NCI-H2196 treated with DMSO at 0.1 percent for 48 hours (cell line): ENCODE results near the gene RASSF4.

Source experiments
- DNase-seq: peaks from one replicate; lab custom pipeline; 2025; ENCODE audit not compliant: unreplicated experiment; lab: John Stamatoyannopoulos, UW

RASSF4 gene

DNA sequence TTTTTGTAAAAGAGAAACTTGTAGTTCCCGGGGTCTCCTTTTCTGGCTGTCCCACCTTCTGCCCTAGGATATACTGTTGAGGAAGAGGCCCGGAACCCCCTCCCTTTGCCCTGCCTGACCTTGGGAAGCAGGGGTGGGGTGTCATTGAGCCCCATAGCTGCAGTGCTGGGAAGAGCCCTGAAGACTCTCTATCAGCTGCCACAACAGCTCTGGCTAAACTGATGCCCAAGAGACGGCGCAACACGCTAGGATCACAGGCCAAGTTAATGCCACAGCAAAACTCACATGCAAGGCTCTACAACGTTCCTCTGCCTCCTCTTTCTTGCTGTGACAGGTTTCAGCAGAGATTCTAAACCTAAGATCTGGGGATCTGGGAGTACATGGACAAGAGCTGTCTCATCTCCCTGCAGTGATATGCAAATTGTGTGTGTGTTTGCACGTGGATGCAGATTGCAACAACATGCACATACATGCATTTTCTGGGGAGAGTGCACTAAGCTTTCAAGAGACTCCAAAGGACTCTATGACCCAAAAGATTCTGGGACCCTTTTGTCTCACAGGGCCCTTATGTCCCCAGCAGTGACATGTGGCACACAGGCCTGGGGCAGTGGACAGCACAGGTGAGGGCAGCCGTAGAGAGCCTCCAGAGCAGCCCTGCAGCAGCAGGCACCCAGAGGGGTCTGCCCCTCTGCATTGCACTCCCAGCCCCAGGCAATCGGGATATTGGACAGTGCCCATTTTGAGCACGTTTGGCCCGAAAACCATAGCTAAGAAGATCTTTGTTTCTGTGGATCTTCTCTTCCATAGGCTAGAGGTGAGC is 2.5 kb downstream of the RASSF4 start:
- DNase-seq = no peak

GRCh38 chr10:44962870-44963738 is 3.5 kb downstream of the RASSF4 start:
- DNase-seq = peak; percentile 27

DNA sequence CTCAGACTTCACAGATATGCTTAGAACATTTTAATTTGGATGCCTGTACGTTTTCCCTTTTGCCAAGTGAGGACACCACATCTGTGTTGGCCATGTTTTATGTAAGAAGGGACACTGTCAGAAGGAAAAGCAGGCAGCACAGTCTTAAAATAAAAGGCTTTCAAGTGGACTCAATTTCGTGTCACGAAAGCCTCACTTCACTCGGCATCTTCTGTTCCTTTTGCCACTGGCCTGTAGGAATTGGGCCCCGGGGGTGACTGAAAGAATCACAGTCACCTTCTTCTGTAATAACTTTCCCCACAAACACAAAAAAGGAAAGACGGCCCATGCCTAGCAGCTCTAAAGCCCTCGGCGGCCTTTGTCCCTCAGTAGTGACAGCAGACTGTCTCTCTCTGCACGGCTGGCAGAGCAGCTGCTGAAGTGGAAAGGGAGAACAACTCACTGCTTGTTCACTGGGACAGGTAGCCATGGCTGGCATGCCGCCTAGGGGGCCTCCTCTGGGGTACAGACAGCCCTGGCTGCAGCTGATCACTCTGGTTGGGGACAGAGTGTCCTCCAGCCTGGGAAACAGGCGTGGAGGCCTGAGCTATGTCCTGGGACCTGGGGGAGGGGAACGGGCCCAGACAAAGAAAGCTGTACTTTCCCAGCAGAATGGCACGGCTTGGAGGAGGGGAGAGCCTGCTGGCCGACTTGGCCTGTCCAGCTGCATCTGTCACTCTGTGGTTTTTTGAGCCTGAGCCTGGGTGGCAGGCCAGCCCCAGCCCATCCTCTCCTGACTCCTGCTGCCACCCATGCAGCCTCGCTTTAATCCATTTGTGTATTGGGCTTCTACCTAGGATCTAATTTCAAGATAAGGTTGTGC is 4.4 kb downstream of the RASSF4 start:
- DNase-seq = no peak

GRCh38 chr10:44965104-44965503 is 5.5 kb downstream of the RASSF4 start:
- DNase-seq = no peak

- no peak for DNase-seq
Measured at GRCh38 chr10:44965651-44966097, 6.1 kb downstream of the RASSF4 start.

- DNase-seq = no peak
Measured at GRCh38 chr10:44966129-44966815, 6.7 kb downstream of the RASSF4 start.

- no peak for DNase-seq
Measured at GRCh38 chr10:44966816-44967509, 7.4 kb downstream of the RASSF4 start.

DNA sequence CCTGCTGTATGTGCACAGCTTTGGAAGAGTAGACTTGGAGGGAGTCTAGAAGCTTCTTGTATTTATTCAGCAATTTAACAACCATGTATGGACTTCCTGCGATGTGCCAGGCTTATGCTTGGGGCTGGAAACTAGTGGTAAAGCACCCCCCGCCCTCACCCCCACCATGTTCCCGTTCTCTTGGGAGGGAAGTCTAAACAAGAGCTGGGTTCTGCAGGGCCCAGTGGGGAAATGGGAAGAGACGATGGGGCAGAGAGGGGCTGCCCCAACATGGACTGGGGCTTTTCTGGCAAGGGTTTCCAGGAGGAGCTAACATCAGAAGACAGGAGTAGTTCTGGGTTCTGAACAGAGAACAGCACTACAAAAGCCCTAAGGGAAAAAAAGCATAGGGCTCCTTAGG is 8.0 kb downstream of the RASSF4 start:
- DNase-seq = no peak

DNA sequence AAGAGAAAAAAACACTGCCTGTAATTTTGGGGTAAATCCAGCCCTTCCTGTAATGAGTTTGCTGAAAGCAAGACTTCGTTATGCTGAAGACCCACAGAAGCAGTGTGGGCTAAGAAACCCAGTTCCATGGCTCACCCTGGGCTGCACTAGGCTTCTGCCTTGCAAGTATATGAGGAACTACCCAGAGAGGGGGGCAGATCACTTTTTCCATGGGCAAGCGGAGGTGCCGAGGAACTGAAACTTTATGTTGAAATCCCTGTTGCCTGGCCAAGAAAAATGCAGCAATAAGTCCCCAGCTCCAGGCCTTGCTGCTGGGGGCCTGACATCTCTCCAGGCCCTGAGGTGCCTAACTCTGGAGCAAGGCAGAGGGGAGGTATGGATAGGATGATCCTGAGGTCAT is 8.5 kb downstream of the RASSF4 start:
- DNase-seq = no peak

DNA sequence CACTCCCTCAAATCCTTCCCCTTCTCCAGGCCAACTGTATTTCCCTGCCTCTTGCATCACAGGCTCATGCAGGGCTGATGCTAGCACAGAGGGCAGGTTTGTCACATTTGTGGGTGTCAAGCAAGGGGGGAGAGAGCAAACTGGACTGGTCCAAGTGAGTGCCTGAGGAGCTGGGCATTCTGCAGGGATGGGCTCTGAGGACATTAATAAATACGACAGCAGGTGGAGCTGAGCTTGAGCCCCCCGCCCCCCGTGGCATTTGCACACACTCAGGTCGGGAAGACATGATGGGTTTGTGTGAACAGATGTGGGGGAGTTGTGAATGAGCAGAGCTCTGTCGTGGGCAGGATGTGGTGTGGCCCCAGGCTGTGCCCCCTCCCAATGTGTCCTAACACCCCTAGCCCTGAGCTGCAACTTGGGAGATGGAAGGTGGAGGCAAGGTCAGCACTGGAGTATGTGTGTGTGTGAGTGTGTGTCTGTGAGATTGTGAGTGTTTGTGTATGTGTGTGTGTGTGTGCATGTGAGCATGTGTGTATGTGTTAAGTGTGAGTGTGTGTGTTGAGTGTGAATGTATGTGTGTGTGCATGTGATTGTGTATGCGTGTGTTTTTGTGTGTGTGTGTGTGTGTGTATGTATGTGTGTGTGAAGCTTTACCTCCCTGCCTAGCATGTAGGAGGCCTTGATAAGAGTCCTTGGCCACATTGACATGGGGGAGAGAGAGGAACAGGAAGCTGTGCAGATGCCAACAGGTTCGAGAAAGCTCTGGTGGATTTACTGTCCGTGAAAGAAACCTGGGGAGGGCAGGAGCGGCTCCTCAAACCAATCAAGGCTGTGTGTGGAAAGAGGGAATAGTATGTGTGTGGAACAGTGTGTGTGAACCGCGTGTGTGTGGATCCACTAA is 9.1 kb downstream of the RASSF4 start:
- DNase-seq = no peak

DNA sequence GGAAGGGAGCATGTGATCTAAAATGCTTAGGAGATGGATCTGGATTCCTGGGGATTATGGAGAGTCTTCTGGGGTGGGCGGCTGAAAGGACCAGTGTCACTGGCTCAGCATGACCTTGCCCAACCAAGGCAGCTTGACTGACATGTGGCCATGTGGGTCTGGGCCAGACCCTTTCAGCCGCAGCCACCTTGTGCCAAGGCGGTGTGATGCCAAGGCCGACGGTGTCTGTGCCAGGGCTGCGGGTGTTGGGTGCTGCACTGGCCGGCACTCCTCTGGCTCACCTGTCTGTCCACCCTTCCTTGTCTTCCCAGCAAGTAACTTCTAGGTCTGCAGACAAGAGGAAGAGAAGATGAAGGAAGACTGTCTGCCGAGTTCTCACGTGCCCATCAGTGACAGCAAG is 10.3 kb downstream of the RASSF4 start:
- no peak for DNase-seq

GRCh38 chr10:44970812-44971395 is 11.3 kb downstream of the RASSF4 start:
- no peak for DNase-seq

DNA sequence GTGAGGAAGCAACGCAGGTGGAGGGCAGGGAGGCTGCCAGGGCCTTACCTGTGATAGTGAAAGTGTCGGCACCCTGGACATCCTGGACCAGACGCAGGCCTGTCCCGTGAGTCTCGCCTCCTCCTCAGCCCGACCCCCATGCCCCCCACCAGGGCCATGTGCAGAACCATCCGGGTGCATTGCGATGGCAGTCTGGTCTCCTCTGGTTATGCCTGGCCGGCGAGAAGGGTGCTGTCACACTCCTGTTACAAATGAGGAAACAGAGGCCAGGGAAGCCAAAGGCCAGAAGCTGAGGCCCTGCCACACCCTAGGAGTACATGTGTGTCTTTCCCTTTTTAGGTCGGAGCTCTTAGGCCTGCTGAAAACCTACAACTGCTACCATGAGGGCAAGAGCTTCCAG is 11.8 kb downstream of the RASSF4 start:
- no peak for DNase-seq

DNA sequence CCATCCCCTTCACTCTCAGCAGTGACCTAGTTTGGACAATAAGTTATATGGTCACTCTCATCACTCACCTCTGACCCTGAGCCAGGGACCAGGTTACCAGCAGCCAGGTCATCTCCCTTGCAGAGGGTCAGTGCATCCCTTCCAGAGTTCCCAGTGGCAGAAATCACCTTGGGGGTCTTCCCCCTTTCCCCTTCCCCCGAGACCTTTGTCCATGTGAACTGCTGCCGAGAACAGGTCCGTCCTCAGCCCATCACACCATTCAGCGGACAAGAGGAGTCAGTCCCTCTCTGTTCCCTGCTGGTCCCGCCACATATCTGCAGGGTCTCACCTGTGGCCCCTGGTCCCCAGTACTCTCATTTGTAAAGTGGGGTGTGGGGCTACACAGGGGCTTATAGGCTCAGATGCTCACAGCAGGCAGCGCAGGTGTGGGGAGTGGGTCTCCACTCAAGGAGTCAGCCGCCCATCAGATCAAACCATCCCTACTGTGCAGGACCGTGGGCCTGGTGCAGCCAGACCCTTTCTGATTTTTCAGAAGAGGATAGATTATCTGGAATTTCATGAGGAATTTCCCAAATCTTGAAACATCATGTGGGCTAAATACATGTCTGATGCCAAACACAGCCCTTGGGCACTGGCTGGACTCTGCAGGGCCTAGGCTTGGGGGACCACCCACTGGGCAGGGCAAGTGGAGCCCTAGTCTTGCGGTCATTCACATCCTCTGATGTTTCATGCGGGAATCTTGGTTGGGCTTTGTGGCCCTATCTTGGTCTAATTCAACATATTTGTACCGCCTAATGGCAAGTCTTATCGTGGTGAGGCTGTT is 12.5 kb downstream of the RASSF4 start:
- no peak for DNase-seq

GRCh38 chr10:44972874-44973306 is 13.3 kb downstream of the RASSF4 start:
- no peak for DNase-seq

DNA sequence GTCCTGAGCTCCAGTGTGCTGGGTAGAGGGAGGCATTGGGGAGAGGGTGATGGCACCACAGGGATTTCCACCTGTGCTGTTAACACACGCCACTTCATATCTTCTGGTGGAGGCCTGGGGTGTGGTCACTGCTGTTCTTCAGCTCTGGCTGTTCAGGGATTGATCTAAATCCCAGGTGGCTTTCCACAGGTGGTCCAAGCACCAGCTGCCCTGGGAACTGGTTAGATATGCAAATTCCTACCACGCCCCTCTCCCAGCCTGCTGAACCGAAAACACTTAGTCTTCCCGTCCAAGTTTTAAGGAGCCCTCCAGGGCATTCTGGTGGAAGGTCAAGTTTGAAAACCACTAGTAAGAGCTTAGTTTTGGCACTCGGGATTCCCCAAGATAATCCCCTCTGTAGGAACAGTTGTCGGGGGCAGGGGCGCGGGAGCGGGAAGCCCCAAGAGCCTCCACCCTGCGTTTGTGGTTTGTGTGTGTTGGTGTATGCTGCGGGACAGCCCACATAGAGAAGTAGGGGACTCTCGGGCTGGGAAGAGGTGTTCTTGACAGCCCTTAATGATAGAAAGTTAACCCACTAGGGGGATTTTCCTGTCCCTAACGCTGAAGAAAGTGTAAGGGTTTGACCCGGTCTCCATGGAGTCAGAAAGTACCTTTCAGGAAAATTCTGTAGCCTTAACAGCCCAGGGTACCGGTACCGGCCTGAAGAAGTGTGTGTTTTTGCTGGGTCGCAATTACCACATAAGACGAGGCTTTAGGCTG is 13.9 kb downstream of the RASSF4 start:
- no peak for DNase-seq

DNA sequence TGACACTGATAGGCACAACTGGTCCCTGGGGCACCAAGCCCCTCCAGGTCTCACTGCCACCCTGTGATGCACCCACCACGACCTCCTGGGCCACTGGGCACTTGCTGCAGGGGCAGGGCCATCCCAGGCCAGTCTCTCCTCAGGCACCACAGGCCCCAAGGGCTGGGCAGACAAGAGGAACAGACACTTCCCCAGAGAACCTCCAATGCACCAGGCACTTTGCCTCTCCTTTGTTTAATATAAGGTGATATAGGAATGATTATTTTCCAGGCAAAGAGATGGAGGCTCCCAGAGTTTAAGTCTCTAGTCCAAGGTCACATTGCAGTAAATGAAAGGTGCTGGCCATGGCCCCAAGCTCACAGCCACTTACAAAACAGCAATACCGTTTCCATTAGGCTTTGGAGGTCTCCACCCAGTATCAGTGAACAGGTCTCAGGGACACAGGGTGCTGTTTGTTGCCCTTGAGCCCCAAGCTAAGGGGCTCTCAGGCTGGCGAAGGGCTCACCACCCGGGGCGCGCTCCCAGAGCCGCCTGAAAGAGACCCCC is 14.6 kb downstream of the RASSF4 start:
- no peak for DNase-seq
